H1 (cell line): ENCODE data around the gene PRR35. TPM values are rescaled to one million over a fixed set of nuclear protein-coding genes. Genes with fewer than 3 reads are reported as not detected.

Experiments used
- CTCF ChIA-PET: fragments of 300-600 bp; sonication (Branson Sonifier 250); formaldehyde crosslinking; loops from one replicate; lab custom pipeline; 2021; ENCODE audit not compliant: partially characterized antibody; lab: Charles Lee
- POLR2A ChIA-PET: fragments of 300-600 bp; sonication (Branson Sonifier 250); formaldehyde crosslinking; loops from one replicate; lab custom pipeline; 2021; ENCODE audit warnings: inconsistent platforms; ENCODE audit not compliant: partially characterized antibody; lab: Charles Lee
- DNase-seq, 2 experiments: peaks; one replicate each; pipeline versions ENCODE4 v3.0.0 to v3.0.0-alpha.2; 2010 to 2022; ENCODE audit warnings: low spot score in 2 of 2, low read depth in 1 of 2, mixed read lengths in 1 of 2
- FAIRE-seq: peaks from 2 replicates; lab custom pipeline; 2011; peaks lifted over from hg19 to GRCh38; lab: Jason Lieb, UNC
- H2AFZ ChIP-seq: 2 replicates; pipeline ENCODE4 v1.8.1; 2012; ENCODE audit warnings: low read length, inconsistent platforms
- H2AK5ac ChIP-seq: 2 replicates; pipeline ENCODE4 v1.6.1; 2013; ENCODE audit warnings: low read depth, low read length
- H2BK120ac ChIP-seq: replicated peaks from 2 replicates; pipeline ENCODE3; 2013; ENCODE audit warnings: low read depth, low read length, inconsistent platforms
- H2BK12ac ChIP-seq: 2 replicates; pipeline ENCODE4 v1.6.1; 2013; ENCODE audit warnings: low read depth, low read length
- H2BK15ac ChIP-seq: 2 replicates; pipeline ENCODE4 v1.6.1; 2013; ENCODE audit warnings: low read length
- H2BK20ac ChIP-seq: 2 replicates; pipeline ENCODE4 v1.6.1; 2013; ENCODE audit warnings: low read length
- H2BK5ac ChIP-seq: 2 replicates; pipeline ENCODE4 v1.6.1; 2013; ENCODE audit warnings: low read depth, low read length
- H3K14ac ChIP-seq: 2 replicates; pipeline ENCODE4 v1.6.1; 2013; ENCODE audit warnings: inconsistent platforms; ENCODE audit not compliant: insufficient read length
- H3K18ac ChIP-seq: 2 replicates; pipeline ENCODE4 v1.6.1; 2013; ENCODE audit warnings: low read length; ENCODE audit errors: extremely low read depth
- H3K23ac ChIP-seq: 2 replicates; pipeline ENCODE4 v1.6.1; 2013; ENCODE audit warnings: inconsistent platforms; ENCODE audit not compliant: insufficient read length
- H3K23me2 ChIP-seq: 2 replicates; pipeline ENCODE4 v1.6.1; 2013; ENCODE audit warnings: low read depth, low read length
- H3K27ac ChIP-seq: 2 replicates; pipeline ENCODE4 v1.6.1; 2011; ENCODE audit warnings: low read depth, low read length, inconsistent platforms
- H3K27me3 ChIP-seq, 4 experiments: replicated peaks in 1 of 4; 1 replicate in 1 of 4; 2 replicates in 3 of 4; pipeline versions ENCODE4 v1.6.1 to v1.8.1; 2011 to 2013; ENCODE audit warnings: low read length in 3 of 4, mild to moderate bottlenecking in 3 of 4, inconsistent platforms in 2 of 4, mixed read lengths in 2 of 4, moderate library complexity in 1 of 4; ENCODE audit not compliant: control insufficient read depth in 3 of 4, insufficient read depth in 3 of 4; ENCODE audit errors: extremely low read depth in 1 of 4
- H3K36me3 ChIP-seq, 4 experiments: 2 replicates each; pipeline versions ENCODE4 v1.6.1 to v1.8.1; 2011 to 2013; ENCODE audit warnings: mild to moderate bottlenecking in 4 of 4, low read length in 3 of 4, moderate library complexity in 2 of 4, control low read depth in 1 of 4, inconsistent platforms in 1 of 4; ENCODE audit not compliant: insufficient read depth in 4 of 4, control insufficient read depth in 2 of 4
- H3K4ac ChIP-seq: replicated peaks from 2 replicates; pipeline ENCODE3; 2013; ENCODE audit warnings: low read length, low read depth, mixed read lengths, inconsistent platforms; ENCODE audit not compliant: insufficient read length
- H3K4me1 ChIP-seq, 4 experiments: replicated peaks in 1 of 4; 1 replicate in 1 of 4; 2 replicates in 3 of 4; pipeline versions ENCODE4 v1.6.1 to v1.8.1; 2011 to 2013; ENCODE audit warnings: low read length in 3 of 4, inconsistent platforms in 2 of 4, mixed read lengths in 1 of 4; ENCODE audit not compliant: insufficient read depth in 4 of 4, control insufficient read depth in 3 of 4
- H3K4me2 ChIP-seq, 2 experiments: 2 replicates each; pipeline versions ENCODE4 v1.6.1 to v1.8.1; 2011 to 2013; ENCODE audit warnings: low read depth in 2 of 2, low read length in 2 of 2, control low read depth in 1 of 2, inconsistent platforms in 1 of 2, mild to moderate bottlenecking in 1 of 2; ENCODE audit not compliant: insufficient read depth in 1 of 2
- H3K4me3 ChIP-seq, 4 experiments: fragments of 200-600, 300-600 bp in 1 of 4; sonication (generic), shearing (Covaris generic), sonication (Bioruptor Twin) in 1 of 4; 2 replicates each; pipeline versions ENCODE4 v1.5.1 to v1.8.1; 2011 to 2016; ENCODE audit warnings: low read length in 4 of 4, low read depth in 3 of 4, control low read depth in 2 of 4, inconsistent platforms in 2 of 4, mild to moderate bottlenecking in 2 of 4, mixed read lengths in 1 of 4, moderate library complexity in 1 of 4; ENCODE audit not compliant: insufficient read depth in 2 of 4; ENCODE audit errors: extremely low read depth in 1 of 4
- H3K56ac ChIP-seq: replicated peaks from 2 replicates; pipeline ENCODE3; 2013; ENCODE audit warnings: low read depth, mild to moderate bottlenecking, mixed read lengths, low read length, inconsistent platforms; ENCODE audit not compliant: insufficient read length
- H3K79me1 ChIP-seq: 2 replicates; pipeline ENCODE4 v1.6.1; 2013; ENCODE audit warnings: low read depth, low read length, control low read depth
- H3K79me2 ChIP-seq, 2 experiments: 2 replicates each; pipeline versions ENCODE4 v1.6.1 to v1.8.1; 2012 to 2013; ENCODE audit warnings: low read length in 2 of 2, mild to moderate bottlenecking in 2 of 2, inconsistent platforms in 1 of 2; ENCODE audit not compliant: insufficient read depth in 2 of 2, control insufficient read depth in 1 of 2
- H3K9ac ChIP-seq, 4 experiments: replicated peaks in 1 of 4; 1 replicate in 1 of 4; 2 replicates in 3 of 4; pipeline versions ENCODE4 v1.6.1 to v1.8.1; 2011 to 2013; ENCODE audit warnings: low read depth in 3 of 4, low read length in 3 of 4, control low read depth in 2 of 4, mild to moderate bottlenecking in 2 of 4, moderate library complexity in 2 of 4, inconsistent platforms in 1 of 4; ENCODE audit errors: extremely low read depth in 1 of 4
- H3K9me3 ChIP-seq, 2 experiments: 2 replicates each; pipeline versions ENCODE4 v1.6.1 to v1.8.1; 2012 to 2013; ENCODE audit warnings: mild to moderate bottlenecking in 2 of 2, moderate library complexity in 2 of 2, control low read depth in 1 of 2, inconsistent platforms in 1 of 2, low read depth in 1 of 2, low read length in 1 of 2, mixed read lengths in 1 of 2; ENCODE audit not compliant: insufficient read depth in 2 of 2
- H4K20me1 ChIP-seq, 2 experiments: replicated peaks in 1 of 2; 2 replicates each; pipeline versions ENCODE3 to v1.8.1; 2011 to 2013; ENCODE audit warnings: inconsistent platforms in 2 of 2, low read length in 2 of 2, mild to moderate bottlenecking in 1 of 2; ENCODE audit not compliant: insufficient read depth in 2 of 2, control insufficient read depth in 1 of 2
- H4K5ac ChIP-seq: 2 replicates; pipeline ENCODE4 v1.6.1; 2013; ENCODE audit warnings: low read length, low read depth, mixed read lengths, inconsistent platforms; ENCODE audit not compliant: insufficient read length
- H4K8ac ChIP-seq: 2 replicates; pipeline ENCODE4 v1.8.0; 2013; ENCODE audit warnings: mild to moderate bottlenecking, moderate library complexity, low read length, inconsistent platforms; ENCODE audit not compliant: insufficient read depth; ENCODE audit errors: extremely low read depth
- H4K91ac ChIP-seq: replicated peaks from 2 replicates; pipeline ENCODE3; 2013; ENCODE audit warnings: low read length, mixed read lengths, inconsistent platforms; ENCODE audit not compliant: insufficient read length
- BACH1 ChIP-seq: IDR thresholded peaks from 2 replicates; pipeline ENCODE4 v1.6.1; 2012; ENCODE audit warnings: low read length, improper control_type of control experiment
- BCL11A ChIP-seq, 2 experiments: IDR thresholded peaks; one replicate each; pipeline ENCODE4 v1.6.1; 2011; ENCODE audit warnings: low read depth in 2 of 2, low read length in 2 of 2, mild to moderate bottlenecking in 2 of 2
- MAX ChIP-seq: IDR thresholded peaks from 2 replicates; pipeline ENCODE4 v1.6.1; 2012; ENCODE audit warnings: inconsistent platforms
- RAD21 ChIP-seq, 2 experiments: IDR thresholded peaks in 1 of 2; conservative IDR thresholded peaks in 1 of 2; 2 replicates each; pipeline ENCODE4 v1.6.1; 2011; ENCODE audit warnings: low read depth in 2 of 2, low read length in 2 of 2, improper control_type of control experiment in 1 of 2, inconsistent platforms in 1 of 2, mild to moderate bottlenecking in 1 of 2, moderate library complexity in 1 of 2
- ZNF274 ChIP-seq: IDR thresholded peaks from 2 replicates; pipeline ENCODE4 v1.7.0; 2012; ENCODE audit warnings: low read length, borderline replicate concordance; ENCODE audit errors: extremely low read depth
- WGBS, 2 experiments: shearing (Covaris generic) in 1 of 2; methylation state at CpG; one replicate each; pipeline versions ENCODE4 v1.1.6 to v1.1.7; 2013 to 2015; ENCODE audit warnings: low lambda C conversion rate in 2 of 2, mixed read lengths in 2 of 2, inconsistent platforms in 1 of 2, low coverage in 1 of 2, missing lambda C conversion rate in 1 of 2; ENCODE audit not compliant: insufficient replicate concordance in 2 of 2, insufficient coverage in 1 of 2, insufficient read length in 1 of 2; ENCODE audit errors: extremely low coverage in 1 of 2, missing lambda C conversion rate in 1 of 2; 5-methylcytosine and 5-hydroxymethylcytosine counted together
- polyA plus RNA-seq, 7 experiments: library from polyadenylated mRNA; depleted of rRNA in 3 of 7; stranded (reverse) in 5 of 7; unstranded in 2 of 7; fragments of >200 nt in 5 of 7; fragments of 200-250 nt in 2 of 7; gene quantifications; 1 replicate in 5 of 7; 2 replicates in 1 of 7; 4 replicates in 1 of 7; pipeline versions ENCODE4 v1.2.1 to v1.2.3, GENCODE V29; 2011 to 2013; ENCODE audit warnings: missing spikeins in 2 of 7, mixed read lengths in 2 of 7
- total RNA-seq: library from RNA; stranded (reverse); fragmentation: NEBNext Ultra II Directional; extraction: Animal tissue kit (Norgen Biotek cat#: 25700); gene quantifications from 2 replicates; pipeline ENCODE4 v1.2.1, GENCODE V29; 2021

The PRR35 gene
- total and polyA plus RNA-seq, 2 of the 8 experiments (the other 6 are each of a cell fraction or from before 2014, with no cell fraction given) = 0.38 to 0.50 TPM

GRCh38 chr16:592518-593306 lies 32.5 kb downstream of the PRR35 start:
- Histone ChIP-seq H3K4me3 (no peak overlapping the region), H3K23ac (no peak overlapping the region), H2BK15ac (no peak overlapping the region), H3K18ac (no peak overlapping the region), H3K27me3 (peaks cover 0 to 21% (median 12%) of the 10 kb centered on the region in 4 experiments; a peak in 5 of 7 replicates), H2AK5ac (no peak overlapping the region), H4K91ac (no peak overlapping the region), H3K14ac (no peak overlapping the region), H3K9me3 (no peaks in the 10 kb centered on the region), H2BK20ac (no peak overlapping the region), H2BK5ac (0 out of 2 replicates have a peak overlapping the region, but pooled peaks have one; percentile 5), H3K4me2 (no peak overlapping the region), H3K4me1 (peaks cover 0 to 14% (median 7%) of the 10 kb centered on the region in 4 experiments; a peak in 4 of 7 replicates), H3K79me2 (peaks cover 0 to 20% of the 10 kb centered on the region in 2 experiments; a peak in 3 of 4 replicates), H3K23me2 (peaks cover 9% of the 10 kb centered on the region), H3K36me3 (no peaks in the 10 kb centered on the region), H2BK120ac (no peak overlapping the region), H4K8ac (no peak overlapping the region), H4K5ac (no peak overlapping the region), H2BK12ac (no peak overlapping the region), H3K4ac (no peak overlapping the region), H2AFZ (no peak overlapping the region), H3K9ac (no peak overlapping the region), H4K20me1 (peaks cover 20 to 41% of the 10 kb centered on the region in 2 experiments), H3K56ac (no peak overlapping the region), H3K79me1 (peaks cover 16% of the 10 kb centered on the region; the same call in 1 of the 2 replicates), H3K27ac (no peak overlapping the region)
- POLR2A ChIA-PET = interaction anchor here (0.6 to 1.9 kb wide), 7 partner anchors 9 to 209 kb away, joined by 3 to 7 read pairs (median 3); partner anchors contain the start of gene METTL26
- TF ChIP-seq RAD21 (IDR thresholded peaks at IDR 0.05 in 1 of 2, conservative IDR thresholded peaks at IDR 0.05 in 1 of 2; ENCODE audit: low read depth in 2 of 2, low read length in 2 of 2) = no peak
- TF ChIP-seq MAX = no peak
- no peak for TF ChIP-seq BCL11A (IDR thresholded peaks at IDR 0.05; ENCODE audit: low read depth in 2 of 2, low read length in 2 of 2)
- TF ChIP-seq ZNF274 = no peak
- TF ChIP-seq BACH1 = no peak
- no peak for DNase-seq
- no peak for FAIRE-seq
- CTCF ChIA-PET = interaction anchor here (0.7 to 4.2 kb wide), 15 partner anchors 7 to 75 kb away, joined by 3 to 22 read pairs (median 6); partner anchors contain the start of gene METTL26
- WGBS, 2 experiments = 91% methylated on average over 24 of the region's 24 CpGs; no CpG with 5 or more reads in 1 of the 2 experiments
